ENCODE results near the gene PTGER3. TPM values are rescaled to one million over a fixed set of nuclear protein-coding genes. Genes with fewer than 3 reads are reported as not detected.

Gene PTGER3
- total and polyA plus RNA-seq, 2 experiments from 2014 or later, result 0.45 to 1.6 TPM

DNA sequence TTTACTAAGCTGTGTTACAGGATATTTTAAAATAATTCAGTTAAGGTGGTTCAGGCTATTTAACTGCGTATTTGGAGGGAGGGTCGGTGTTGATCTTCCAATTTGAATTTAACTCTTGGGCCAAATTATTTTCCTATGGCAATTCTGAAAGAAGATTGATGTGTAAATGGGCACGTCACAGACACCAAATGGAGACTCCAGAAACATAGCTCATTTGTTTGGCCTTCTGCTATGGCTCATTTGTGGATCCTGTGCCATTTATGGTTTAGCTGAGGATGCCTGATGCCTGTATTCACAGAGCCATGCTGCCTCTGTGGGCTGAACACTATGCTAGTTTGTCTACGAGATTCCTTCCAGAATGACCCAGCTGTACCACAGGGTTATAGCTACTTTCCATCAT lies 70.6 kb downstream of the PTGER3 start:
- Histone ChIP-seq H3K27me3 (ENCODE audit: insufficient read depth) (no peaks in the 10 kb centered on the region), H3F3A (replicated peaks; ENCODE audit: low read depth) (no peaks in the 10 kb centered on the region), H3K4me3 (no peak overlapping the region), H3K4me1 (ENCODE audit: insufficient read depth) (no peaks in the 10 kb centered on the region), H2AFZ (peak overlapping the region; percentile 72; the same call in 1 of the 2 replicates), H3K36me3 (ENCODE audit: insufficient read depth) (no peaks in the 10 kb centered on the region), H3K79me2 (replicated peaks; ENCODE audit: insufficient read depth) (no peaks in the 10 kb centered on the region), H3K9me2 (ENCODE audit: insufficient read depth) (peaks cover 6% of the 10 kb centered on the region; the same call in 1 of the 2 replicates), H3K4me2 (no peak overlapping the region), H4K20me1 (replicated peaks; ENCODE audit: insufficient read depth) (no peaks in the 10 kb centered on the region; the same call in 1 of the 2 replicates), H3K27ac (ENCODE audit: low read depth) (no peak overlapping the region)
- no peak for DNase-seq (ENCODE audit: low spot score)
- H3K4me3 Mint-ChIP-seq, result no peak overlapping the region
- no peak for TF ChIP-seq CREB1 (CRISPR knock-in tag; IDR thresholded peaks at IDR 0.05; ENCODE audit: low read depth)
- no peak for TF ChIP-seq POLR2AphosphoS5 (IDR thresholded peaks at IDR 0.05; ENCODE audit: low read depth)
- TF ChIP-seq NANOG (IDR thresholded peaks at IDR 0.05; ENCODE audit: borderline replicate concordance), result no peak
- TF ChIP-seq ZNF331 (CRISPR knock-in tag; IDR thresholded peaks at IDR 0.05; ENCODE audit: low read depth), result no peak
- TF ChIP-seq, protein P1, sequence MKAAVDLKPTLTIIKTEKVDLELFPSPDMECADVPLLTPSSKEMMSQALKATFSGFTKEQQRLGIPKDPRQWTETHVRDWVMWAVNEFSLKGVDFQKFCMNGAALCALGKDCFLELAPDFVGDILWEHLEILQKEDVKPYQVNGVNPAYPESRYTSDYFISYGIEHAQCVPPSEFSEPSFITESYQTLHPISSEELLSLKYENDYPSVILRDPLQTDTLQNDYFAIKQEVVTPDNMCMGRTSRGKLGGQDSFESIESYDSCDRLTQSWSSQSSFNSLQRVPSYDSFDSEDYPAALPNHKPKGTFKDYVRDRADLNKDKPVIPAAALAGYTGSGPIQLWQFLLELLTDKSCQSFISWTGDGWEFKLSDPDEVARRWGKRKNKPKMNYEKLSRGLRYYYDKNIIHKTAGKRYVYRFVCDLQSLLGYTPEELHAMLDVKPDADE (IDR thresholded peaks at IDR 0.05), result no peak
- TF ChIP-seq, protein P2, sequence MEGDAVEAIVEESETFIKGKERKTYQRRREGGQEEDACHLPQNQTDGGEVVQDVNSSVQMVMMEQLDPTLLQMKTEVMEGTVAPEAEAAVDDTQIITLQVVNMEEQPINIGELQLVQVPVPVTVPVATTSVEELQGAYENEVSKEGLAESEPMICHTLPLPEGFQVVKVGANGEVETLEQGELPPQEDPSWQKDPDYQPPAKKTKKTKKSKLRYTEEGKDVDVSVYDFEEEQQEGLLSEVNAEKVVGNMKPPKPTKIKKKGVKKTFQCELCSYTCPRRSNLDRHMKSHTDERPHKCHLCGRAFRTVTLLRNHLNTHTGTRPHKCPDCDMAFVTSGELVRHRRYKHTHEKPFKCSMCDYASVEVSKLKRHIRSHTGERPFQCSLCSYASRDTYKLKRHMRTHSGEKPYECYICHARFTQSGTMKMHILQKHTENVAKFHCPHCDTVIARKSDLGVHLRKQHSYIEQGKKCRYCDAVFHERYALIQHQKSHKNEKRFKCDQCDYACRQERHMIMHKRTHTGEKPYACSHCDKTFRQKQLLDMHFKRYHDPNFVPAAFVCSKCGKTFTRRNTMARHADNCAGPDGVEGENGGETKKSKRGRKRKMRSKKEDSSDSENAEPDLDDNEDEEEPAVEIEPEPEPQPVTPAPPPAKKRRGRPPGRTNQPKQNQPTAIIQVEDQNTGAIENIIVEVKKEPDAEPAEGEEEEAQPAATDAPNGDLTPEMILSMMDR (conservative IDR thresholded peaks at IDR 0.05; ENCODE audit: low read depth in 2 of 2), result no peak
- TF ChIP-seq STAT1 (IDR thresholded peaks at IDR 0.05; ENCODE audit: unreplicated experiment), result no peak
- TF ChIP-seq, protein P3, sequence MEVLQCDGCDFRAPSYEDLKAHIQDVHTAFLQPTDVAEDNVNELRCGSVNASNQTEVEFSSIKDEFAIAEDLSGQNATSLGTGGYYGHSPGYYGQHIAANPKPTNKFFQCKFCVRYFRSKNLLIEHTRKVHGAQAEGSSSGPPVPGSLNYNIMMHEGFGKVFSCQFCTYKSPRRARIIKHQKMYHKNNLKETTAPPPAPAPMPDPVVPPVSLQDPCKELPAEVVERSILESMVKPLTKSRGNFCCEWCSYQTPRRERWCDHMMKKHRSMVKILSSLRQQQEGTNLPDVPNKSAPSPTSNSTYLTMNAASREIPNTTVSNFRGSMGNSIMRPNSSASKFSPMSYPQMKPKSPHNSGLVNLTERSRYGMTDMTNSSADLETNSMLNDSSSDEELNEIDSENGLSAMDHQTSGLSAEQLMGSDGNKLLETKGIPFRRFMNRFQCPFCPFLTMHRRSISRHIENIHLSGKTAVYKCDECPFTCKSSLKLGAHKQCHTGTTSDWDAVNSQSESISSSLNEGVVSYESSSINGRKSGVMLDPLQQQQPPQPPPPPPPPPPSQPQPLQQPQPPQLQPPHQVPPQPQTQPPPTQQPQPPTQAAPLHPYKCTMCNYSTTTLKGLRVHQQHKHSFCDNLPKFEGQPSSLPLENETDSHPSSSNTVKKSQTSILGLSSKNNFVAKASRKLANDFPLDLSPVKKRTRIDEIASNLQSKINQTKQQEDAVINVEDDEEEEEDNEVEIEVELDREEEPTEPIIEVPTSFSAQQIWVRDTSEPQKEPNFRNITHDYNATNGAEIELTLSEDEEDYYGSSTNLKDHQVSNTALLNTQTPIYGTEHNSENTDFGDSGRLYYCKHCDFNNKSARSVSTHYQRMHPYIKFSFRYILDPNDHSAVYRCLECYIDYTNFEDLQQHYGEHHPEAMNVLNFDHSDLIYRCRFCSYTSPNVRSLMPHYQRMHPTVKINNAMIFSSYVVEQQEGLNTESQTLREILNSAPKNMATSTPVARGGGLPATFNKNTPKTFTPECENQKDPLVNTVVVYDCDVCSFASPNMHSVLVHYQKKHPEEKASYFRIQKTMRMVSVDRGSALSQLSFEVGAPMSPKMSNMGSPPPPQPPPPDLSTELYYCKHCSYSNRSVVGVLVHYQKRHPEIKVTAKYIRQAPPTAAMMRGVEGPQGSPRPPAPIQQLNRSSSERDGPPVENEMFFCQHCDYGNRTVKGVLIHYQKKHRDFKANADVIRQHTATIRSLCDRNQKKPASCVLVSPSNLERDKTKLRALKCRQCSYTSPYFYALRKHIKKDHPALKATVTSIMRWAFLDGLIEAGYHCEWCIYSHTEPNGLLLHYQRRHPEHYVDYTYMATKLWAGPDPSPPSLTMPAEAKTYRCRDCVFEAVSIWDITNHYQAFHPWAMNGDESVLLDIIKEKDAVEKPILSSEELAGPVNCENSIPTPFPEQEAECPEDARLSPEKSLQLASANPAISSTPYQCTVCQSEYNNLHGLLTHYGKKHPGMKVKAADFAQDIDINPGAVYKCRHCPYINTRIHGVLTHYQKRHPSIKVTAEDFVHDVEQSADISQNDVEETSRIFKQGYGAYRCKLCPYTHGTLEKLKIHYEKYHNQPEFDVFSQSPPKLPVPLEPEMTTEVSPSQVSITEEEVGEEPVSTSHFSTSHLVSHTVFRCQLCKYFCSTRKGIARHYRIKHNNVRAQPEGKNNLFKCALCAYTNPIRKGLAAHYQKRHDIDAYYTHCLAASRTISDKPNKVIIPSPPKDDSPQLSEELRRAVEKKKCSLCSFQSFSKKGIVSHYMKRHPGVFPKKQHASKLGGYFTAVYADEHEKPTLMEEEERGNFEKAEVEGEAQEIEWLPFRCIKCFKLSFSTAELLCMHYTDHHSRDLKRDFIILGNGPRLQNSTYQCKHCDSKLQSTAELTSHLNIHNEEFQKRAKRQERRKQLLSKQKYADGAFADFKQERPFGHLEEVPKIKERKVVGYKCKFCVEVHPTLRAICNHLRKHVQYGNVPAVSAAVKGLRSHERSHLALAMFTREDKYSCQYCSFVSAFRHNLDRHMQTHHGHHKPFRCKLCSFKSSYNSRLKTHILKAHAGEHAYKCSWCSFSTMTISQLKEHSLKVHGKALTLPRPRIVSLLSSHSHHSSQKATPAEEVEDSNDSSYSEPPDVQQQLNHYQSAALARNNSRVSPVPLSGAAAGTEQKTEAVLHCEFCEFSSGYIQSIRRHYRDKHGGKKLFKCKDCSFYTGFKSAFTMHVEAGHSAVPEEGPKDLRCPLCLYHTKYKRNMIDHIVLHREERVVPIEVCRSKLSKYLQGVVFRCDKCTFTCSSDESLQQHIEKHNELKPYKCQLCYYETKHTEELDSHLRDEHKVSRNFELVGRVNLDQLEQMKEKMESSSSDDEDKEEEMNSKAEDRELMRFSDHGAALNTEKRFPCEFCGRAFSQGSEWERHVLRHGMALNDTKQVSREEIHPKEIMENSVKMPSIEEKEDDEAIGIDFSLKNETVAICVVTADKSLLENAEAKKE (CRISPR knock-in tag; IDR thresholded peaks at IDR 0.05), result no peak
- no peak for TF ChIP-seq EZH2 (IDR thresholded peaks at IDR 0.05; ENCODE audit: low read depth, unreplicated experiment)
- TF ChIP-seq ZNF114 (CRISPR knock-in tag; IDR thresholded peaks at IDR 0.05), result no peak
- TF ChIP-seq JUNB (IDR thresholded peaks at IDR 0.05; ENCODE audit: unreplicated experiment), result no peak
- TF ChIP-seq EZH2phosphoT487 (IDR thresholded peaks at IDR 0.05; ENCODE audit: unreplicated experiment), result no peak
- TF ChIP-seq, protein P4, sequence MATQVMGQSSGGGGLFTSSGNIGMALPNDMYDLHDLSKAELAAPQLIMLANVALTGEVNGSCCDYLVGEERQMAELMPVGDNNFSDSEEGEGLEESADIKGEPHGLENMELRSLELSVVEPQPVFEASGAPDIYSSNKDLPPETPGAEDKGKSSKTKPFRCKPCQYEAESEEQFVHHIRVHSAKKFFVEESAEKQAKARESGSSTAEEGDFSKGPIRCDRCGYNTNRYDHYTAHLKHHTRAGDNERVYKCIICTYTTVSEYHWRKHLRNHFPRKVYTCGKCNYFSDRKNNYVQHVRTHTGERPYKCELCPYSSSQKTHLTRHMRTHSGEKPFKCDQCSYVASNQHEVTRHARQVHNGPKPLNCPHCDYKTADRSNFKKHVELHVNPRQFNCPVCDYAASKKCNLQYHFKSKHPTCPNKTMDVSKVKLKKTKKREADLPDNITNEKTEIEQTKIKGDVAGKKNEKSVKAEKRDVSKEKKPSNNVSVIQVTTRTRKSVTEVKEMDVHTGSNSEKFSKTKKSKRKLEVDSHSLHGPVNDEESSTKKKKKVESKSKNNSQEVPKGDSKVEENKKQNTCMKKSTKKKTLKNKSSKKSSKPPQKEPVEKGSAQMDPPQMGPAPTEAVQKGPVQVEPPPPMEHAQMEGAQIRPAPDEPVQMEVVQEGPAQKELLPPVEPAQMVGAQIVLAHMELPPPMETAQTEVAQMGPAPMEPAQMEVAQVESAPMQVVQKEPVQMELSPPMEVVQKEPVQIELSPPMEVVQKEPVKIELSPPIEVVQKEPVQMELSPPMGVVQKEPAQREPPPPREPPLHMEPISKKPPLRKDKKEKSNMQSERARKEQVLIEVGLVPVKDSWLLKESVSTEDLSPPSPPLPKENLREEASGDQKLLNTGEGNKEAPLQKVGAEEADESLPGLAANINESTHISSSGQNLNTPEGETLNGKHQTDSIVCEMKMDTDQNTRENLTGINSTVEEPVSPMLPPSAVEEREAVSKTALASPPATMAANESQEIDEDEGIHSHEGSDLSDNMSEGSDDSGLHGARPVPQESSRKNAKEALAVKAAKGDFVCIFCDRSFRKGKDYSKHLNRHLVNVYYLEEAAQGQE (IDR thresholded peaks at IDR 0.05; ENCODE audit: unreplicated experiment), result no peak
- H3K27me3 Mint-ChIP-seq (ENCODE audit: insufficient read depth, low read depth, poor library complexity), result no peaks in the 10 kb centered on the region
- H3K4me1 Mint-ChIP-seq, result no peaks in the 10 kb centered on the region
- no peak overlapping the region for H3K27ac Mint-ChIP-seq
- H3K36me3 Mint-ChIP-seq (ENCODE audit: low read depth), result no peaks in the 10 kb centered on the region
- H3K9me3 Mint-ChIP-seq, result no peaks in the 10 kb centered on the region
- ATAC-seq, result no peak

Measured in GM23338 (cell line).